Measurements from ENCODE around the gene ARHGEF4. TPM values are rescaled to one million over a fixed set of nuclear protein-coding genes. Genes with fewer than 3 reads are reported as not detected.

Gene ARHGEF4
- polyA plus RNA-seq, 3 donors, result 0.05 TPM; not detected in 2

DNA sequence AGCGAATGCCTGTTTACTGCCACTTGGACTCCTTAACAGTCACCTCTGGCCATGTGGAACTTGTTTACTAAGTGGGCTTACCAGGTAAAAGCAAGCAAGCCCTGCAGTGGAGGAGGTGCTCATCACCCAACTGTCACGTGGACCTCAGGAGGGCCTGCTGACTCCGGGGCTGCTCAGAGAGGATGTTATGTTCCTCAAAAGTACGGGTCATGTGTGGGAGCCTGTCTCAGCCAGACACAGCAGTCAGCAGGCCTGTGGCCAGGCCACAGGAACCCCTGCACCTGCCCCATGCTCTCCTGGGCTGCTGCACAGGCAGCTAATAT is 45.1 kb upstream of the ARHGEF4 start:
- TF ChIP-seq, protein P1, sequence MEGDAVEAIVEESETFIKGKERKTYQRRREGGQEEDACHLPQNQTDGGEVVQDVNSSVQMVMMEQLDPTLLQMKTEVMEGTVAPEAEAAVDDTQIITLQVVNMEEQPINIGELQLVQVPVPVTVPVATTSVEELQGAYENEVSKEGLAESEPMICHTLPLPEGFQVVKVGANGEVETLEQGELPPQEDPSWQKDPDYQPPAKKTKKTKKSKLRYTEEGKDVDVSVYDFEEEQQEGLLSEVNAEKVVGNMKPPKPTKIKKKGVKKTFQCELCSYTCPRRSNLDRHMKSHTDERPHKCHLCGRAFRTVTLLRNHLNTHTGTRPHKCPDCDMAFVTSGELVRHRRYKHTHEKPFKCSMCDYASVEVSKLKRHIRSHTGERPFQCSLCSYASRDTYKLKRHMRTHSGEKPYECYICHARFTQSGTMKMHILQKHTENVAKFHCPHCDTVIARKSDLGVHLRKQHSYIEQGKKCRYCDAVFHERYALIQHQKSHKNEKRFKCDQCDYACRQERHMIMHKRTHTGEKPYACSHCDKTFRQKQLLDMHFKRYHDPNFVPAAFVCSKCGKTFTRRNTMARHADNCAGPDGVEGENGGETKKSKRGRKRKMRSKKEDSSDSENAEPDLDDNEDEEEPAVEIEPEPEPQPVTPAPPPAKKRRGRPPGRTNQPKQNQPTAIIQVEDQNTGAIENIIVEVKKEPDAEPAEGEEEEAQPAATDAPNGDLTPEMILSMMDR (IDR thresholded peaks at IDR 0.05), result no peak
- Histone ChIP-seq H3K4me2 (replicated peaks; ENCODE audit: extremely low read depth, low read length, poor library complexity, severe bottlenecking) (no peak overlapping the region), H3K4me1 (ENCODE audit: control insufficient read depth in 1 of 2, insufficient read depth in 2 of 2, low read length in 2 of 2) (no peaks in the 10 kb centered on the region), H3K4me3 (replicated peaks in 1 of 3; ENCODE audit: low read depth in 2 of 3, low read length in 3 of 3) (no peak overlapping the region), H2AFZ (ENCODE audit: insufficient read depth, low read depth, low read length, poor library complexity, severe bottlenecking) (no peak overlapping the region), H3K9ac (ENCODE audit: insufficient read depth, low read length, poor library complexity, severe bottlenecking) (no peak overlapping the region), H3K79me2 (ENCODE audit: insufficient read depth, low read length) (no peaks in the 10 kb centered on the region), H3K27me3 (ENCODE audit: control insufficient read depth in 2 of 2, insufficient read depth in 2 of 2, low read length in 2 of 2) (no peaks in the 10 kb centered on the region), H3K9me3 (replicated peaks in 1 of 2; ENCODE audit: control insufficient read depth in 1 of 2, insufficient read depth in 1 of 2, low read length in 2 of 2) (no peaks in the 10 kb centered on the region), H3K36me3 (replicated peaks in 1 of 2; ENCODE audit: control insufficient read depth in 1 of 2, insufficient read depth in 2 of 2, low read length in 2 of 2) (no peaks in the 10 kb centered on the region), H3K27ac (ENCODE audit: low read depth in 1 of 2, low read length in 2 of 2) (no peak overlapping the region), H4K20me1 (ENCODE audit: insufficient read depth, low read length) (no peaks in the 10 kb centered on the region)
- no peak for DNase-seq
- Mint-ChIP-seq H3K9me3 (peaks cover 0 to 2% (median 0%) of the 10 kb centered on the region in 7 donors), H3K4me3 (no peak overlapping the region), H3K4me1 (peaks cover 2% of the 10 kb centered on the region), H3K27me3 (ENCODE audit: low read depth in 3 of 3) (peaks cover 5 to 11% (median 7%) of the 10 kb centered on the region in 3 donors), H3K36me3 (no peaks in the 10 kb centered on the region), H3K27ac (no peak overlapping the region)
- intact Hi-C loops (cut with micrococcal nuclease), result no loop called here
- 10% methylated on average over 3 of the region's 4 CpGs for WGBS (ENCODE audit: insufficient coverage)

DNA sequence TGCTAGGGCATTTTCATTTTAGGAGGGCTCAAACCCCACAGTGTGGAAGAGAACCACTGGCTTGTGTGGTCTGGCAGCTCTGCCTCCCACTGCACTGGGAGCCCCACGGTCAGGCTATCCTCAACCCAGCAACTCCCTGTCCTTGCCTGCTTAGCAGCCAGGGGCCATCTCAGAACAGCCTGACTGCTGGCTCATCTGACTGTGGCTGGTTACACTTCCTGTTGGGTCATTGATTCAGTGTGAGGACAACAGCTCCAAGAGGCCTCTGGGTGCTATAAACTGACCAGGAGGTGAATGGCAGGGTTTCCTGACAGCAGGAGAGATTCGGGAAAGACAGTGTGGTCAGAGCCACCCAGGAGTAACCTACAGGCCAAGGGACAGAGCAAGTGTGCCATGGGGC is 41.3 kb upstream of the ARHGEF4 start:
- Mint-ChIP-seq H3K4me3 (no peak overlapping the region), H3K4me1 (peaks cover 8% of the 10 kb centered on the region), H3K27ac (no peak overlapping the region), H3K27me3 (ENCODE audit: low read depth in 3 of 3) (peaks cover 13 to 33% (median 23%) of the 10 kb centered on the region in 3 donors), H3K9me3 (peaks cover 0 to 3% (median 0%) of the 10 kb centered on the region in 7 donors), H3K36me3 (no peaks in the 10 kb centered on the region)
- TF ChIP-seq, protein P1 (IDR thresholded peaks at IDR 0.05), result no peak
- intact Hi-C loops (cut with micrococcal nuclease), result loop anchor here in 1 of 2 donors (5.0 kb wide), 2 partner anchors 77 to 122 kb away; no protein-coding TSS in a partner anchor
- Histone ChIP-seq H2AFZ (ENCODE audit: insufficient read depth, low read depth, low read length, poor library complexity, severe bottlenecking) (no peak overlapping the region), H3K79me2 (ENCODE audit: insufficient read depth, low read length) (no peaks in the 10 kb centered on the region), H3K4me3 (replicated peaks in 1 of 3; ENCODE audit: low read depth in 2 of 3, low read length in 3 of 3) (no peak overlapping the region), H3K27me3 (ENCODE audit: control insufficient read depth in 2 of 2, insufficient read depth in 2 of 2, low read length in 2 of 2) (peaks cover 3 to 23% of the 10 kb centered on the region in 2 donors), H3K4me2 (replicated peaks; ENCODE audit: extremely low read depth, low read length, poor library complexity, severe bottlenecking) (no peak overlapping the region), H4K20me1 (ENCODE audit: insufficient read depth, low read length) (no peaks in the 10 kb centered on the region), H3K9ac (ENCODE audit: insufficient read depth, low read length, poor library complexity, severe bottlenecking) (no peak overlapping the region), H3K27ac (ENCODE audit: low read depth in 1 of 2, low read length in 2 of 2) (no peak overlapping the region), H3K4me1 (ENCODE audit: control insufficient read depth in 1 of 2, insufficient read depth in 2 of 2, low read length in 2 of 2) (peaks cover 7 to 18% of the 10 kb centered on the region in 2 donors), H3K9me3 (replicated peaks in 1 of 2; ENCODE audit: control insufficient read depth in 1 of 2, insufficient read depth in 1 of 2, low read length in 2 of 2) (no peaks in the 10 kb centered on the region), H3K36me3 (replicated peaks in 1 of 2; ENCODE audit: control insufficient read depth in 1 of 2, insufficient read depth in 2 of 2, low read length in 2 of 2) (no peaks in the 10 kb centered on the region)
- 65% methylated on average over 2 of the region's 2 CpGs for WGBS (ENCODE audit: insufficient coverage)
- DNase-seq, result no peak

All from CD14-positive monocyte (primary cell).